C1 segment of cervical spinal cord (tissue), 14 donors: ENCODE data around the gene POU6F2.
"Not testable (repeated sequence)": the region's sequence is repeated elsewhere in the genome, so short reads cannot be mapped to it uniquely, and the experiment has no call there.

ENCODE experiments used
- DNase-seq, 14 donors: peaks; one replicate each; lab custom pipeline; 2025; lab: John Stamatoyannopoulos, UW

Gene POU6F2

GRCh38 chr7:39186671-39187070, 209.0 kb downstream of the POU6F2 start:
- DNase-seq, result no peak

- DNase-seq, result no peak
Measured at GRCh38 chr7:39187130-39187529, 209.4 kb downstream of the POU6F2 start.

- DNase-seq, result no peak
Measured at GRCh38 chr7:39192476-39192875, 214.8 kb downstream of the POU6F2 start.

GRCh38 chr7:39194388-39194787, 216.7 kb downstream of the POU6F2 start:
- not testable (repeated sequence) for DNase-seq

GRCh38 chr7:39195967-39196366, 218.3 kb downstream of the POU6F2 start:
- DNase-seq, result no peak

- no peak for DNase-seq
Measured at GRCh38 chr7:39197831-39198230, 220.1 kb downstream of the POU6F2 start.

GRCh38 chr7:39198556-39198955, 220.8 kb downstream of the POU6F2 start:
- no peak for DNase-seq

- no peak for DNase-seq
Measured at GRCh38 chr7:39199006-39199405, 221.3 kb downstream of the POU6F2 start.

- no peak for DNase-seq
Measured at GRCh38 chr7:39199951-39200350, 222.2 kb downstream of the POU6F2 start.

- DNase-seq, result no peak
Measured at GRCh38 chr7:39202041-39202440, 224.3 kb downstream of the POU6F2 start.

GRCh38 chr7:39210362-39210761, 232.7 kb downstream of the POU6F2 start:
- no peak for DNase-seq

- no peak for DNase-seq
Measured at GRCh38 chr7:39211581-39211980, 233.9 kb downstream of the POU6F2 start.

- no peak for DNase-seq
Measured at GRCh38 chr7:39212876-39213275, 235.2 kb downstream of the POU6F2 start.

GRCh38 chr7:39217783-39218182, 240.1 kb downstream of the POU6F2 start:
- DNase-seq, result no peak

GRCh38 chr7:39219869-39220268, 242.2 kb downstream of the POU6F2 start:
- no peak for DNase-seq

GRCh38 chr7:39221901-39222300, 244.2 kb downstream of the POU6F2 start:
- DNase-seq, result no peak

GRCh38 chr7:39228946-39229345, 251.2 kb downstream of the POU6F2 start:
- DNase-seq, result no peak

- DNase-seq, result no peak
Measured at GRCh38 chr7:39233851-39234529, 256.3 kb downstream of the POU6F2 start.

- DNase-seq, result no peak
Measured at GRCh38 chr7:39238234-39238869, 260.6 kb downstream of the POU6F2 start.

GRCh38 chr7:39240864-39241263, 263.2 kb downstream of the POU6F2 start:
- no peak for DNase-seq

GRCh38 chr7:39247576-39247975, 269.9 kb downstream of the POU6F2 start:
- no peak for DNase-seq

GRCh38 chr7:39248041-39248691, 270.5 kb downstream of the POU6F2 start:
- DNase-seq, result no peak

GRCh38 chr7:39248692-39249090, 271.0 kb downstream of the POU6F2 start:
- no peak for DNase-seq
